T-helper 1 cell (primary cell): ENCODE data around the gene OSCP1.

Experiments
- DNase-seq, 5 donors: peaks; one replicate each; pipeline ENCODE4 v3.0.0-alpha.2; 2012 to 2020

The OSCP1 gene

DNA sequence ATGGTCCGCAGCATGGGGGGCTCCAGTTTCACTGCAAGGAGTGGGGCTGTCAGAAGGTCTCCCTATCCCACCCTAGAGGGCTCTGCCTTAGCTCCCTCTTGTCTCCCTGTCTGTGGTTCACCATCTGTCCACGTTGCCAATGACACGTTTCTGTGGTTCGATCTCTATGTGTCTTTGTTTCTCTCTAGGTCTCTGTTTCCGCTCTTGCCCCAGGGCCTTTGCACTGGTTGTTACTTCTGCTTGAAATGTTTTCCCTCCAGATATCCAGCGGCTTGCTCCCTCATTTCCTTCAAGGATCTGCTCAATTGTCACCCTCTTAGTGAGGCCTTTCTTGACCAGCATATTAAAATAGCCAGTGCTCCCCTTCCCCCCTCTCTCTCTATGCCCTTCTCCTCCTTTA lies 22.4 kb upstream of the OSCP1 start:
- DNase-seq: no peak

GRCh38 chr1:36471830-36472641 lies 21.8 kb upstream of the OSCP1 start:
- no peak for DNase-seq

DNA sequence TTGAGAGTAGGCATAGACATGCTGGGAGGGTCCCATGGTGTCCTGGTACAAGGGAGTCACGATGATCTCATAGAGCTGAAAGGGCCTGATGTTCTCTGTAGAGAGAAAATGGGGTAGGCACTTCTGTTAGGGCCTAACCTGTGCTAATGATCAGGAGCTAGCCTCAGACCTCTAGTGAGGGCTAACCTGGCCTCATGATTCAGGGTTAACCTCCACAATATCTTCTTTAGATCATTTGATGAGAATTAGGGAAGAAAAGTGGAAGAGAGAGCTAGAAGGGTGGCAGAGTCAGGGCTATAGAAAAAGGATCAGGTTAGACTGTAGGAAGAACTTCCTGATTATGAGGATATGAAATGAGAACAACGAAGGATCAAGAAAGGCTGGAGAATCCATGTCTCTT lies 18.9 kb upstream of the OSCP1 start:
- DNase-seq: no peak

DNA sequence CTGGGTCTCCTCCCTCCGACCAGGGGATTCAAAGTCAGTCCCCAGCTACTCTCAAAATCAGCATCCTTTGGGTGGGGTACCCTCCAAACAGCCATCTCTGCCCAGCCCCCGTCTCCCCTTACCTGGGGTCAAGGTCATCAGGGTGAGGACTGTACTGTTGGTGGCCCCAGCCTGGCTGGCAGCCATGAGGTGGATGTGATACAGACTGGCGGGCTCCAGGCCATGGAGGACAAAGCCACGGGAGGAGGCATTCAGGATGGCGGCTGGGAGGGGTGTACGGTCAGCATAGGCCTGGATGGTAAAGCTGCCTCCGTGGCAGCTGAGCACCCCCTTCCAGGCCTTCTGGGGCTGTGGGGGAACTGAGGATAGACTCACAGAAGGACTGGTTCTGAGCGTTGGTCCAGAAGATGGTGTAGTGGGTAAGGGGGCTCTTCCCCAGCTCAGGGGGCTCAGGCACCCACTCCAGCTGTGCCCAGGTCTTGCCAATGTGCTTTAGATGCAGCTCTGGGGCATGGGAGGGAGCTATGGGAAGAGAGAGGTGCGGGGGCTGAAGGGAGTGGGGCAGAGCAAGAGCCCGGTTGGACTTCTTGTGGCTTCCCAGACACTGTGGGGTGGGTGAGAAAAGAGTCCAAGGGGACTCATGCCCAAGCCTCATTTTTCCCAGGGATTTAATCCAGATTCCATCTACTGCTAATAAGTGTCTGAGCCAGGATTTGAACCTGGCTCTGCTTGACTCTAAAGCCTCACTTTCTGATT lies 17.6 kb upstream of the OSCP1 start:
- no peak for DNase-seq

DNA sequence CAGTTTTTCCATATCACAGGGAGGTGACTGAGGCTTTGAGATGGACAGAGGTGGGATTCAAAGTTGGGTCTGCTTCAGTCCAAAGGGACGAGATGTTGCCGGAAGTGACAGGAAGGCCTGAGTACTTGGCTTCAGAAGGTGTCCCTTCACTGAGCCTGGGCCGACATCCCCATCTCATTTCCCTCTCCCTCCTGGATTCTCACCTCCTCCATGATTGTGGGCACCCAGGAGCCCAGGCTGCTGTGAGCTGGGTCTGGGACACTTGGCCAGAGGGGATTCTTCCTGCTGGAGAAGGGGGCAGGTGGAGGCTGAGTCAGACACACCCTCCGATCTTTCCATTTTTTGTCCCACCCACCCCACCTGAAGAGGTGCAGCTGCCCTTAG lies 16.8 kb upstream of the OSCP1 start:
- no peak for DNase-seq

DNA sequence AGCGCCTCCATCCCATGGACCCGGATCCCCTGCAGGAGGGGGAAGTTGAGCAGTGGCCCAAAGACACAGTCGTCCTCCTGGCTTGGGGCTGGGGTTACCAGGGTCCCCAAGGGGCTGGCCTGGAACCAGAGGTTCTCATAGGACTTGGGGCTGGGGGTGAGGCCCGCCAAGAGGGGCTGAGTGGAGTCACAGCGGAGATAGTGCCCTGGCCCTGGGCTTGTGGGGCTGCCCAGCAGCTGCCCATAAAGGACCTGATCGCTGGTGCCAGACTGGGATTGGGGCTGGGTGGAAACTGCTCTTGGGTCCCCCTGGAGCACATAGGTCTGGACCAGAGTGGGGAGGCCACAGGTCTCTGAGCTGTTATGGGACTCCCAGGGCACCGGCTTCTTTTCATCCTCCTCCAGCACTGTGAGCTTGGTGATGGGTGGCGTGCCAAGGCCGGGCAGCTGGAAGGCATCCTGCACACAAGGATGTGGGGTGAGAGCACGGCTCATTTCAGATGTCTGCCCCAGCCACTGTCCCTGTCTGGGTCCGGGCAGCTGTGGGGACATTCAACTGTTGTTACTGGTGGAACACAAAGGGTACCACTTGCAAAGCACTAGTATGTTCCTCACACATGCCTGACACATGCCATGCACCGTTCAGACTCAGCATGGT lies 16.2 kb upstream of the OSCP1 start:
- DNase-seq: no peak

DNA sequence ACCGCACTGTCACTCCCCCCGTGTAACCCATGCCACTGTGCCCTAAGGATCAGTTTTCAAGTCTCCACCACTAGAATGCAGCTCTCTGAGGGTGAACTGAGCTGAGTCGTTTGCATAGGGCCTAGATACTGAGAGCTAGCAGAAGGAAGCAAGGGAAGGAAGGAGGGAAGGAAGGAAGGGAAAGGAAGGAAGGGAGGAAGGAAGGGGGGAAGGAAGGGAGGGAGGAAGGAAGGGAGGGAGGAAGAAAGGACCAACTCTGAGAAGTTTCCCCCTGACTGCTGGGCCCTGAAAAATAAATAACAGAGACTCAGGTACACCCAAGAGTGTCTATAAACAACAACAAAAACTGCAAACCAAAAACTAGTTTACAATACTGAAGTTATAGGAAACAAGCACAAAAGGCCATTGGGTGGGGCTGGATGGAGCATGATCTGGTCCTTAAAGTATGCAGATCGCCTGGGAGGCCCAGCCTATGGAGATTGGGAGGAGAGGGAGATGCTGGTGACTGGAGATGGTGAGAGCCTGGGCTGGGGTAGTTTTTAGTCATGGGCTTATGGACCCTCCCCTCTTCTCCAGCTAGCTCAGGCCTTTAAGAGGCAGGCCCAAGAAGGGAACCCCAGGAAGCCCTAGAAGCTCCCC lies 15.6 kb upstream of the OSCP1 start:
- DNase-seq: no peak

DNA sequence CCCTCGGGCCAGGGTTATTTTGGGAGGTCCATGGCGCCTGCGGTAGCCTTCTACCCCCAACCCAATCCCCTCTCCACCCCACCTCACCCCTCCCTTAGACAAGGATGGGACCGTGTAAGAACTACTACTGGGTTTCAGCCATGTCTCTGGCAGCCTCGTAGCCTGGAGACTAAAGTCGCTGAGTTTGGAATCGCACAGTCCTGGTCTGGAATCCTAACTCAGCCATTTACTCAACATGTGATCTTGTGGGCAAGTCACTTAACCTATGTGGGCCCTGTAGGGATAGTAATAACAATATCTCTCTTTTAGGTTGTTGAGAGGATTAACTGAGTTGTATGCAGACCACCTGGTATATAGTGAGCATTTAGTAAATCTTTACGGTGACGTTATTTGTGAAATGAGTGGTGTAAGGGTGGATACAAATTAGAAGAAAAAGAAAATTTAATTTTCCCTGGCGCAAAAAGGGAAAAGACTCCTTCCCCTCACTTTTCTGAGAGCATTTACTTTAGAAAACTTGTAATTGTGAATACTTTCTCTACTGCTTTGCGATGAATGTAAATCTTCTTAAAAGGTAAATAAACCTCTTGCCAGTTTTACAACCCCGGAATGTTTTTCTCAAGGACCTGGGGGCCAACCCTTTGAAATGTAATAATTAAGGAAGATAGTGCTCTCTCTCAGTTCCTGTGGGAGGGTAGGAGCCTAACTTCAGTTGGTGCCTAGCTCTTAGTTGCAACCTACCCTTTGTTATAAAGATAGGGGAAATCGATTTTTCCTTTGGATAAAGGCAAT lies 14.5 kb upstream of the OSCP1 start:
- no peak for DNase-seq

DNA sequence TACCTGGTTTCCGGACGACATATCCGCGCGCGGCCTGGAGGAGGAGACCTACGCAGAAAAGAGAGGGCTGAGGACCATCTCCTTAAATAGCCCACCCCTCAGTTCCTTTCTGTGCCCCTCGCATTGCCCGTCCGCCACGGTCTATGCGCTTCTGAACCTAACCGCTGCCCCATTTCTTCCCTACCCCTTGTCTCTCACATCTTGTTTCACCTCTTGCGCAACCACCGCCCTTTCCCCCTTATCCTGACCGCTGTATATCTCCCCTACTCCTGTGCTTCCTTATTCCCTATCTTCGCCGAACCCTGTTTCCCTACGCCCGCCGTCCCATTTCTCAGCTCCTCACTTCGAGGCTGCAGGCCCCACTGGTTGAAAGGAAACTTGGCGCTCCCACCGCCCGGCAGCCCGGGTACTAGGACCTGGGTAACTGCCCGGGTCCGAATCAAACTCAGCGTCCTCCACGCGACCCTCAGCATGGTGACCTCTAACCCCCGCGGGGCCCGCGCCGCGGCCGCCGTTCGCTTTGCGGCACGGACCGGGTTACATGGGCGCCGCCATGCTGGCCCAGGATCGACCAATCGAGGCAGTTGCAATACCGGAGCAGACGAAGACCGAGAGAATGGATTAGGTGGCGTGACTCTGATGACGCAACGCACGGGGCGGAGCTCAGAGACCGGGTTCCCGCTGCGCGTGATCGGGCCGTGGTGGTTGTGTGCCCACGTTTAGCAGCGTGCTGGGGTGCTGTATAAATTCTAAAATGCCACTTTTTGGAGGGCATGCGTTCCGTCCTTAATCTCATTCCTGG lies 13.8 kb upstream of the OSCP1 start, which contains the start of gene MRPS15:
MRPS15 (minus strand) TSS at position 582 of the 802 bp plus-strand sequence; CDS start at position 473, 109 bp downstream.
- DNase-seq: peak; percentile 74 to 94 (median 87)

DNA sequence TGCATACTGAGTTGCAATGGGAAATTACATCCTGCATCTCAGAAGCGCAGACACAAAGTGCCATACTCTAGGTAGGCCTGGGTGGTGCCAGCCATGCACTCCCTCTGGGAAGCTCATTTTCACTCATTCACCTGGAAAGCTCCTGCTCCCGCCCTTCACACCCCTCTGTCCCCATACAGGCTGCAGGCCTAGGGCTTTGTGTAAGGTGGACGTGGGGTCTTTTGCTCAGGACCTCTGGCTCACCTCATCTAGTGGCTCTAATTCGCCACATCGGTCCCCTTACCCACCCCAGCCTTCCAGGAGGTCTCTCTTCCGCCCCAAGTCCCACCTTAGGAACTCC lies 13.2 kb upstream of the OSCP1 start:
- DNase-seq: no peak

- DNase-seq: peak in 1 of 5 donors; percentile 69
Observed at GRCh38 chr1:36458910-36459309, 8.7 kb upstream of the OSCP1 start.

DNA sequence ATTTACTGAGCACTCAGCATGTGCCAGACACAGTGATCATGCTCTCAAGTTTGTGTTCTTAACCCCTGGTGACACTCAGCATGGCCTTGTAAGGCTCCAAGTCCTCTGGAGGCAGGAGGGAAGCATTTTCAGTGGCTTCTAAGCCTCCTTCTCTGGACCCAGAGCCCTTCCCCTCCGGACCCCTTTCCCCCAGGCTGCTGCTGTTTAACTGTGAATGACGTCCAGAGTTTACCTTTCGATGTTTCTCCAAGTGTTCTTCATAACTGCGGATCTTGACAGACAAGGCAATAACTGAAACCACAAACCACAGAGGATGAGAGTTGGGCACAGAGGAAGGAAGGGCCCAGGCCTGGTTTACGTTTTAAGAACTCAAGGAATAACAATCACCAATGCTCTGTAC lies 7.4 kb upstream of the OSCP1 start:
- peak in 1 of 5 donors; percentile 70 for DNase-seq

DNA sequence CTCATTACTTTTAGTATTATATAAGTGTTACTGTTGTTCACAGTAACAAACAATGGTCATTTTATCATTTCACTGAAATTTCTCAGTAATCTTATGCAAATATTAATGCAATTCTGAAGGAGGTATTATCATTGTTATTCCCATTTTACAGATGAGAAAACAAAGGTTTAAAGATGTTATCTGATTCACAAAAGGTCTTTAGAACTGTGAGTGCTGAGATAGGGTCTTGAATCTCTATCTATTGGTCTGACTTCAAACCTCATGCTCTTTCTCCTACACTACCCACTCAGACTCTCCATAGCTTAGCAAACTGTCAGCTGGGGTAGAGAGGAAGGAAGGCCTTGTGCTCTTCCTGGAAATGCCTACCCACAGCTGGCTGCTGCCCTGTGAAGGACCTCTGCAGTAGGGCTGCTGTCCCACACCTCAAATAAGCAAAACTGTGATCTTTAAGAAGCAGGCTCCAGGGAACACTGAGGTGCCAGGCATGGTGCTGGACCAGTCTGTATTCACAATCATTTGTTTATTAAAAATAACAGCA lies 6.2 kb upstream of the OSCP1 start:
- DNase-seq: peak in 1 of 5 donors; percentile 60

DNA sequence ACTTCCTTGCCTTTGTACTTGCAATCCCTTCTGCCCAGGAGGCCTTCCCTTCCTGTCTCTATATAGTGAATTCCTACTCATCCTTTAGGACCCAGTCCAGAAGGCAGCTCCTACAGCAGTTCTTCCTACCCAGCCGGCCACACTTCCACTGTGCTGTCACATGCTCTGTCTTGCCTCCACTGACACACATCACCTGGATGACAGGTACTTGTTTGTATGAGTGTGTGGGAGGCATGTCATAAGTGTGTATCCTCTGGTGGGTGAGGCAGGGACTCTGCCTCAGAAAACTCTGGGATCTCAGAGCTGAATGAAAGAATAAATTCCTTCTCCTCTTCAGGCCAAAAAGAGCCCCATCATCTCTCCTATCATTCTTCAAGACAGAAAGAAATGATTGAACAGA lies 5.1 kb upstream of the OSCP1 start:
- no peak for DNase-seq

DNA sequence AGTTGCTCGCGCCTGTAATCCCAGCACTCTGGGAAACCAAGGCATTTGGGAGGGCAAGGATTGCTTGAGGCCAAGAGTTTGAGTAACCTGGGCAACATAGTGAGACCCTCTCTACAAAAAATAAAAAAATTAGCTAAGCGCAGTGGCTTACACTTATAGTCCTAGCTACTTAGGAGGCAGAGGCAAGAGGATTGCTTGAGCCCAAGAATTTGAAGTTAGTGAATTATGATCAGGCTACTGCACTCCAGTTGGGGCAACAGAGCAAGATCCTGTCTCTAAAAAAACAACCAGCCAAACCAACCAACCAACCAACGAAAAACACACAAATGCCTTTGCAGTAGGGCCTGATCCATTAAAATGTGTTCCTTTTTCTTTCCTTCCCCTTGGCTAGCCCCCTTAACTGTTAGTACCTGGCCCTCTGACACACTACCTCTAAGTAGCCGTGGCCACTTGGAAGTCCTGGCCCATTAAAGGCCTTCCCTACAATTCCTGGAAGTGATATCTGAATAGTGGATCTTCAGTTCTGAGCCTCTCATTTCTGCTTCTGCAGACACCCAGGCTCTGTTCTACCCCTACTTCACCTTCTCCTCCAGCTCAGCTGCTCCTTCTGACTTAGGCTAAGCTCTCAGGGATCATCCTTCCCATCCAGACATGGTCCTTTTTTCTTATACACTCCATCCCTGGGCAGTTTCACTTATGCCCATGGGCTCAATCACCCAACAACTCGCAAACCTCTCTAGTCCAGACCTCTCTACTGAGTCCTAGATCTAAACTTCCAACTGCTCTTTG lies 3.5 kb upstream of the OSCP1 start:
- DNase-seq: no peak

DNA sequence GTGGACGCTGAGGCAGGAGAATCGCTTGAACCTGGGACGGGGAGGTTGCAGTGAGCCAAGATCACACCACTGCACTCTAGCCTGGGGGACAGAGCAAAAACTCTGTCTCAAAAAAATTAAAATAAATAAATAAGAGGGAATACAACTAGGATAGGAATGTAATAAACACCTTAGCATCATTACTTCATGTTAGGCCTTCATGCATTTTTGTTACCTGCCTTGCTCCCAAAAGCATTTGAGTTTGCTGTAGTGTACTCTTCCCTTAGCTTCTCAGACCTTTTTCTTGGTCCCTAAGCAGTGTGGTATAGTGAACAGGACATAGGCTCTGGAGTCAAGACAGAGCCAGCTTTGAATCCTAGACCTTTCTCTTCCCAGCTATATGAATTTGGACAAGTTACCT lies 2.8 kb upstream of the OSCP1 start:
- DNase-seq: no peak

DNA sequence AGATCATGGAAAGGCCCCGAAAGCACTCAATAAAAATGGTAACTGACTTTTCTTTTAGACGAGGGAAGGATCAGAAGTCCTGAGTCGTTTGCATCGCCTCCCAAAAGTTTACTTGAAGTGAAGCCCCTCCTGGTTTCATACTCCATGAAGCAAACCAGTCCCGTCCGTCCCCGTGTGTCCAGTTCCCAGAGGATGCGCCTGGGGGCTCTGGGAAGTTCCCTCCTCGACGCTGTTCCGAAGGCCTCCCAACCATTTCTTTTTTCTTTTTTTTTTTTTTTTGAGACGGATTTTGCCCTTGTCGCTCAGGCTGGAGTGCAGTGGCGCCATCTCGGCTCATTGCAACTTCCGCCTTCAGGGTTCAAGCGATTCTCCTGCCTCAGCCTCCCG lies 661 bp upstream of the OSCP1 start:
- DNase-seq: no peak

DNA sequence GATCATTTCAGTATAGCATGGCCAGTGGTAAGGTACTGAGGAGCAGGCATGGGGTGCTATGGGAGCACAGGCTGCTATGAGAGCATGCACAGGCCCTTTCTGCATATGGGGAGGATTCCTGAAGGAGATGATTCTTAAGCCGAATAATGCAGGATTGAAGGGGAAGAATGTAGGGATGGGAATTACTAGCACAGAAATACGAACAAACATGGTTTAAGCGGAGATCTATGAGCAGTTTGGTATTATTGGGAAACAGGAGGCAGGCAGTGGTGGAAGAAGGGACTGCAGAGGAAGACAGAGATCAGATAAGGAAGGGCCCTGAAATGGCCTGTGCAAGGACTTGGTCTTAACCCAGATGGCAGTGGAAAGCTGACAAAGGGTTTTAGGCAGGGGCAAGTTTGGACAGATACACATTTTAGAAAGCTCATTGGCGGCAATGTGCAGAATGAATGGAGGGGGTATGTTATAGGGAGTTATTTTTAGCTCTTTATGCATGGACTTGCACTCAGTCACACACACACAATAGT lies 1.7 kb downstream of the OSCP1 start:
- no peak for DNase-seq

DNA sequence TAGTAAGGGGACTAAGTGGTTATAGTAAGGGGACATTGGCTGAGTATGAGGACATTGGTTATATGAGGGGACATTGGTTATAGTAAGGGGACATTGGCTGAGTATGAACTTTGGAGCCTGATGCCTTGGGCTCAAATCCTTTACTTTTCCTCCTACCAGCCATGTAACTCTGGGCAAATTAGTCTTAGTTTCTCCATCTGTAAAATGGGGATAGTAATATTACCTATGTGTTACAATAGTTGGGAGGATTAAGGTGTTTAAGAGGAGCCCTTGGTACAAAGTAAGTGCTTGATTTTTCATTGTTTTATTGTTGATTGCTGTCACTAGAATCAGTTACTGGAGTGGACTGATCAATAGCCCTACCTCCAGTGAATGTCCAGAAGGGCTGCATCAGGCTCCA lies 2.8 kb downstream of the OSCP1 start:
- no peak for DNase-seq

DNA sequence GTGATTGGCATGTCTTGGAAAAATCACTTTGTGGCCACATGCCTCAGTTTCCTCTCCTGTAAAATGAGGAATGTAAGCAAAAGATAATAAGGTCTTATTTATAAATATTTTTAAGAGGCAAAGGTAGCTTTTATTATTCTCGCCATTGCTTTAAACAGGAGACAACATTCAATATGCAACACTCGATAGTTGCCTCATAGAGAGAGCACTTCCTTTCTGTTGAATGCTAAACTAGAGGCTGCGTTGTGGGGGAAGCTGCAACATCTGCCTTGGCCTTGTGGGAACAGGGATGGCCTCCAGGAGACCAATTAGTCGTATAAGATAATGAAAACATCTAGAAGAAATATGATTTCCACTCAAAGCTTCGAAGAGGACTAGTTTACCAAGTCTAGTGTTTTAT lies 3.5 kb downstream of the OSCP1 start:
- no peak for DNase-seq
